ENCODE measurements around the gene KRTAP5-5. TPM values are rescaled to one million over a fixed set of nuclear protein-coding genes. Genes with fewer than 3 reads are reported as not detected.

The KRTAP5-5 gene
- total RNA-seq, 2 donors from 2014 or later = not detected

- Mint-ChIP-seq H3K4me1 (peaks cover 10% of the 10 kb centered on the region), H3K4me3 (no peak within 1 kb of the TSS), H3K27ac (no peak within 1 kb of the TSS), H3K36me3 (ENCODE audit: low read depth) (no peaks in the 10 kb centered on the region), H3K9me3 (peaks cover 16% of the 10 kb centered on the region), H3K27me3 (ENCODE audit: insufficient read depth) (peaks cover 34% of the 10 kb centered on the region)
- TF ChIP-seq, protein P1, sequence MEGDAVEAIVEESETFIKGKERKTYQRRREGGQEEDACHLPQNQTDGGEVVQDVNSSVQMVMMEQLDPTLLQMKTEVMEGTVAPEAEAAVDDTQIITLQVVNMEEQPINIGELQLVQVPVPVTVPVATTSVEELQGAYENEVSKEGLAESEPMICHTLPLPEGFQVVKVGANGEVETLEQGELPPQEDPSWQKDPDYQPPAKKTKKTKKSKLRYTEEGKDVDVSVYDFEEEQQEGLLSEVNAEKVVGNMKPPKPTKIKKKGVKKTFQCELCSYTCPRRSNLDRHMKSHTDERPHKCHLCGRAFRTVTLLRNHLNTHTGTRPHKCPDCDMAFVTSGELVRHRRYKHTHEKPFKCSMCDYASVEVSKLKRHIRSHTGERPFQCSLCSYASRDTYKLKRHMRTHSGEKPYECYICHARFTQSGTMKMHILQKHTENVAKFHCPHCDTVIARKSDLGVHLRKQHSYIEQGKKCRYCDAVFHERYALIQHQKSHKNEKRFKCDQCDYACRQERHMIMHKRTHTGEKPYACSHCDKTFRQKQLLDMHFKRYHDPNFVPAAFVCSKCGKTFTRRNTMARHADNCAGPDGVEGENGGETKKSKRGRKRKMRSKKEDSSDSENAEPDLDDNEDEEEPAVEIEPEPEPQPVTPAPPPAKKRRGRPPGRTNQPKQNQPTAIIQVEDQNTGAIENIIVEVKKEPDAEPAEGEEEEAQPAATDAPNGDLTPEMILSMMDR (conservative IDR thresholded peaks at IDR 0.05) = no peak
- no peak for DNase-seq
- Histone ChIP-seq H3K9me3 (ENCODE audit: control insufficient read depth, low read length) (no peaks in the 10 kb centered on the region), H3K4me1 (ENCODE audit: control insufficient read depth, insufficient read depth, low read length) (no peaks in the 10 kb centered on the region), H3K27me3 (ENCODE audit: control insufficient read depth, insufficient read depth, low read length, poor library complexity, severe bottlenecking) (no peaks in the 10 kb centered on the region), H3K9ac (ENCODE audit: extremely low read depth, low read length, poor library complexity, severe bottlenecking) (no peak within 1 kb of the TSS), H3K27ac (ENCODE audit: low read depth, low read length) (no peak within 1 kb of the TSS), H3K36me3 (ENCODE audit: control insufficient read depth, insufficient read depth, low read length) (no peaks in the 10 kb centered on the region), H3K4me3 (ENCODE audit: low read length) (no peak within 1 kb of the TSS)
- 67% methylated on average over 1 of the region's 1 CpG; no CpG with 5 or more reads in 1 of the 2 experiments for WGBS, 2 experiments (ENCODE audit: insufficient coverage in 1 of 2, insufficient read length in 1 of 2)
Measured at GRCh38 chr11:1622086-1622485, 7.5 kb upstream of the KRTAP5-5 start, which contains the start of gene KRTAP5-4. Gene KRTAP5-4, minus strand, starts transcription at chr11:1622138. Its CDS starts 45 bp downstream, at chr11:1622093.

DNA sequence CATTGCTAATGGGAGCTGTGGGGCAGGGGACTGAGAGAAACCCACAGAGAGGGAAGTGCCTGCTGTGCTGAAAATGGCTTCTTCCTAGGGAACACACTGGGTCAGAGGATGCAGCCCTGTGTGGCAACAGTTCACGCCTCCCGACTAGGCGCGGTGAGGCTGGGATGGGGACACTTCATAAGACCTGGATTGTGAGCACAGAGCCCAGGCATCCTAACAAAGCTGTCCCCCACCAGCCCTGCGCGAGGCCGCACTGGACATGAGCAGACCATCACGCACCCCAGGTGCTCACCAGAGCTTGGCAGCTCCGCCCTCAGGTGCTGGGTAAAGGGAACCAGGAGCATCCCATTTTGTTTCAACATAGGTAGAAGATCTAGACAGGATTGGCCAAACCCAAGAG lies 5.9 kb upstream of the KRTAP5-5 start:
- H3K27ac ChIP-seq (ENCODE audit: low read depth, low read length) = no peak overlapping the region
- Mint-ChIP-seq H3K4me1 (peaks cover 10% of the 10 kb centered on the region), H3K9me3 (peaks cover 1% of the 10 kb centered on the region), H3K27ac (no peak overlapping the region), H3K4me3 (no peak overlapping the region), H3K27me3 (ENCODE audit: insufficient read depth) (peaks cover 33% of the 10 kb centered on the region), H3K36me3 (ENCODE audit: low read depth) (no peaks in the 10 kb centered on the region)
- no peak overlapping the region for H3K4me3 ChIP-seq (ENCODE audit: low read length)
- 72 to 85% methylated on average over 8 to 9 of the region's 9 CpGs for WGBS, 2 experiments (ENCODE audit: insufficient coverage in 1 of 2, insufficient read length in 1 of 2)
- H3K9me3 ChIP-seq (ENCODE audit: control insufficient read depth, low read length) = no peaks in the 10 kb centered on the region
- DNase-seq = peak; percentile 85
- H3K9ac ChIP-seq (ENCODE audit: extremely low read depth, low read length, poor library complexity, severe bottlenecking) = no peak overlapping the region
- H3K4me1 ChIP-seq (ENCODE audit: control insufficient read depth, insufficient read depth, low read length) = no peaks in the 10 kb centered on the region
- no peaks in the 10 kb centered on the region for H3K36me3 ChIP-seq (ENCODE audit: control insufficient read depth, insufficient read depth, low read length)
- TF ChIP-seq, protein P1 (conservative IDR thresholded peaks at IDR 0.05) = no peak
- no peaks in the 10 kb centered on the region for H3K27me3 ChIP-seq (ENCODE audit: control insufficient read depth, insufficient read depth, low read length, poor library complexity, severe bottlenecking)

GRCh38 chr11:1624621-1625020 lies 5.0 kb upstream of the KRTAP5-5 start:
- peaks cover 1% of the 10 kb centered on the region for H3K9me3 Mint-ChIP-seq
- Histone ChIP-seq H3K27ac (ENCODE audit: low read depth, low read length) (no peak overlapping the region), H3K4me1 (ENCODE audit: control insufficient read depth, insufficient read depth, low read length) (no peaks in the 10 kb centered on the region), H3K27me3 (ENCODE audit: control insufficient read depth, insufficient read depth, low read length, poor library complexity, severe bottlenecking) (peaks cover 7% of the 10 kb centered on the region), H3K36me3 (ENCODE audit: control insufficient read depth, insufficient read depth, low read length) (no peaks in the 10 kb centered on the region), H3K4me3 (ENCODE audit: low read length) (no peak overlapping the region), H3K9me3 (ENCODE audit: control insufficient read depth, low read length) (no peaks in the 10 kb centered on the region), H3K9ac (ENCODE audit: extremely low read depth, low read length, poor library complexity, severe bottlenecking) (no peak overlapping the region)
- no peak overlapping the region for H3K27ac Mint-ChIP-seq
- H3K4me1 Mint-ChIP-seq = peaks cover 12% of the 10 kb centered on the region
- no peak overlapping the region for H3K4me3 Mint-ChIP-seq
- no peak for DNase-seq
- H3K36me3 Mint-ChIP-seq (ENCODE audit: low read depth) = no peaks in the 10 kb centered on the region
- H3K27me3 Mint-ChIP-seq (ENCODE audit: insufficient read depth) = peaks cover 37% of the 10 kb centered on the region
- TF ChIP-seq, protein P1 (conservative IDR thresholded peaks at IDR 0.05) = no peak
- 84 to 92% methylated on average over 15 to 16 of the region's 16 CpGs for WGBS, 2 experiments (ENCODE audit: insufficient coverage in 1 of 2, insufficient read length in 1 of 2)
